Measurements from ENCODE around the gene ELMOD1.
A peak's percentile ranks its signal among the peaks of the same experiment; 100 is the strongest.

GRCh38 chr11:107549253-107549953, 41.5 kb upstream of the ELMOD1 start:
- TF ChIP-seq CTCF (conservative IDR thresholded peaks at IDR 0.05; ENCODE audit: low read depth, low read length) (peak; percentile 96), EZH2 (IDR thresholded peaks at IDR 0.05; ENCODE audit: borderline replicate concordance, low read depth, low read length, poor library complexity, severe bottlenecking) (no peak)
